C4-2B (cell line): ENCODE measurements around the gene NLRC5.

ENCODE experiments used
- ZFX ChIP-seq: fragments of 450-650 bp; IDR thresholded peaks from 2 replicates; pipeline ENCODE4 v1.6.1; 2017
- TF ChIP-seq, protein P1 (sequence below): fragments of 450-650 bp; conservative IDR thresholded peaks from 2 replicates; pipeline ENCODE4 v1.5.1; 2017; ENCODE audit warnings: mild to moderate bottlenecking

GRCh38 chr16:57042157-57043111, 53.1 kb downstream of the NLRC5 start:
- TF ChIP-seq, protein P1, sequence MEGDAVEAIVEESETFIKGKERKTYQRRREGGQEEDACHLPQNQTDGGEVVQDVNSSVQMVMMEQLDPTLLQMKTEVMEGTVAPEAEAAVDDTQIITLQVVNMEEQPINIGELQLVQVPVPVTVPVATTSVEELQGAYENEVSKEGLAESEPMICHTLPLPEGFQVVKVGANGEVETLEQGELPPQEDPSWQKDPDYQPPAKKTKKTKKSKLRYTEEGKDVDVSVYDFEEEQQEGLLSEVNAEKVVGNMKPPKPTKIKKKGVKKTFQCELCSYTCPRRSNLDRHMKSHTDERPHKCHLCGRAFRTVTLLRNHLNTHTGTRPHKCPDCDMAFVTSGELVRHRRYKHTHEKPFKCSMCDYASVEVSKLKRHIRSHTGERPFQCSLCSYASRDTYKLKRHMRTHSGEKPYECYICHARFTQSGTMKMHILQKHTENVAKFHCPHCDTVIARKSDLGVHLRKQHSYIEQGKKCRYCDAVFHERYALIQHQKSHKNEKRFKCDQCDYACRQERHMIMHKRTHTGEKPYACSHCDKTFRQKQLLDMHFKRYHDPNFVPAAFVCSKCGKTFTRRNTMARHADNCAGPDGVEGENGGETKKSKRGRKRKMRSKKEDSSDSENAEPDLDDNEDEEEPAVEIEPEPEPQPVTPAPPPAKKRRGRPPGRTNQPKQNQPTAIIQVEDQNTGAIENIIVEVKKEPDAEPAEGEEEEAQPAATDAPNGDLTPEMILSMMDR, result no peak
- no peak for TF ChIP-seq ZFX
